Osteoblast (primary cell): ENCODE measurements around the gene KCNJ14. TPM values are rescaled to one million over a fixed set of nuclear protein-coding genes. Genes with fewer than 3 reads are reported as not detected.
A peak's percentile ranks its signal among the peaks of the same experiment; 100 is the strongest.

Experiments
- DNase-seq: peaks from one replicate; pipeline ENCODE4 v3.0.0; 2011; ENCODE audit warnings: low spot score, mixed read lengths; ENCODE audit not compliant: insufficient read length; ENCODE audit errors: missing footprints
- H2AFZ ChIP-seq: 2 replicates; pipeline ENCODE4 v1.6.0; 2011; ENCODE audit warnings: mild to moderate bottlenecking, low read length
- H3K27ac ChIP-seq: 2 replicates; pipeline ENCODE4 v1.5.1; 2011; ENCODE audit warnings: mild to moderate bottlenecking, low read depth, low read length, moderate library complexity
- H3K27me3 ChIP-seq: 2 replicates; pipeline ENCODE4 v1.6.0; 2012; ENCODE audit warnings: mild to moderate bottlenecking, control low read depth, inconsistent platforms, low read length, moderate library complexity; ENCODE audit not compliant: insufficient read depth
- H3K36me3 ChIP-seq: 2 replicates; pipeline ENCODE4 v1.5.1; 2011; ENCODE audit warnings: mild to moderate bottlenecking, low read length, control low read depth, moderate library complexity; ENCODE audit not compliant: insufficient read depth
- H3K4me1 ChIP-seq: 2 replicates; pipeline ENCODE4 v1.5.1; 2011; ENCODE audit warnings: mild to moderate bottlenecking, low read length, control low read depth, moderate library complexity; ENCODE audit not compliant: insufficient read depth
- H3K4me2 ChIP-seq: 2 replicates; pipeline ENCODE4 v1.6.0; 2011; ENCODE audit warnings: mild to moderate bottlenecking, low read length; ENCODE audit not compliant: insufficient read depth
- H3K4me3 ChIP-seq: fragments of 200-600 bp; sonication (generic); 3 replicates; pipeline ENCODE4 v1.5.1; 2012; ENCODE audit warnings: mild to moderate bottlenecking, low read length, inconsistent platforms; ENCODE audit not compliant: insufficient read depth
- H3K79me2 ChIP-seq: 2 replicates; pipeline ENCODE4 v1.6.0; 2012; ENCODE audit warnings: mild to moderate bottlenecking, low read length, control low read depth, inconsistent platforms; ENCODE audit not compliant: insufficient read depth
- H3K9me3 ChIP-seq: 2 replicates; pipeline ENCODE4 v1.5.1; 2011; ENCODE audit warnings: low read depth, low read length, control low read depth
- H4K20me1 ChIP-seq: 2 replicates; pipeline ENCODE4 v1.6.0; 2012; ENCODE audit warnings: mild to moderate bottlenecking, low read length, control low read depth; ENCODE audit not compliant: insufficient read depth
- total RNA-seq: library from RNA; depleted of rRNA; stranded (reverse); fragments of >200 nt; gene quantifications from 2 replicates; pipeline ENCODE4 v1.2.3, GENCODE V29; 2012
- TF ChIP-seq, protein P1 (sequence below): IDR thresholded peaks from 2 replicates; pipeline ENCODE4 v1.5.1; 2011; ENCODE audit warnings: mild to moderate bottlenecking, low read depth, low read length, moderate library complexity; ENCODE audit errors: extremely low read depth

Gene KCNJ14
- total RNA-seq, 1 donor = 0.72 TPM

GRCh38 chr19:48490981-48491792, 35.8 kb downstream of the KCNJ14 start:
- TF ChIP-seq, protein P1, sequence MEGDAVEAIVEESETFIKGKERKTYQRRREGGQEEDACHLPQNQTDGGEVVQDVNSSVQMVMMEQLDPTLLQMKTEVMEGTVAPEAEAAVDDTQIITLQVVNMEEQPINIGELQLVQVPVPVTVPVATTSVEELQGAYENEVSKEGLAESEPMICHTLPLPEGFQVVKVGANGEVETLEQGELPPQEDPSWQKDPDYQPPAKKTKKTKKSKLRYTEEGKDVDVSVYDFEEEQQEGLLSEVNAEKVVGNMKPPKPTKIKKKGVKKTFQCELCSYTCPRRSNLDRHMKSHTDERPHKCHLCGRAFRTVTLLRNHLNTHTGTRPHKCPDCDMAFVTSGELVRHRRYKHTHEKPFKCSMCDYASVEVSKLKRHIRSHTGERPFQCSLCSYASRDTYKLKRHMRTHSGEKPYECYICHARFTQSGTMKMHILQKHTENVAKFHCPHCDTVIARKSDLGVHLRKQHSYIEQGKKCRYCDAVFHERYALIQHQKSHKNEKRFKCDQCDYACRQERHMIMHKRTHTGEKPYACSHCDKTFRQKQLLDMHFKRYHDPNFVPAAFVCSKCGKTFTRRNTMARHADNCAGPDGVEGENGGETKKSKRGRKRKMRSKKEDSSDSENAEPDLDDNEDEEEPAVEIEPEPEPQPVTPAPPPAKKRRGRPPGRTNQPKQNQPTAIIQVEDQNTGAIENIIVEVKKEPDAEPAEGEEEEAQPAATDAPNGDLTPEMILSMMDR = no peak
- Histone ChIP-seq H3K36me3 (no peaks in the 10 kb centered on the region), H3K27me3 (no peaks in the 10 kb centered on the region), H3K4me1 (peaks cover 17% of the 10 kb centered on the region), H3K79me2 (no peaks in the 10 kb centered on the region), H2AFZ (no peak overlapping the region), H4K20me1 (no peaks in the 10 kb centered on the region), H3K4me3 (no peak overlapping the region), H3K4me2 (no peak overlapping the region), H3K27ac (no peak overlapping the region), H3K9me3 (no peaks in the 10 kb centered on the region)
- peak; percentile 92 for DNase-seq

DNA sequence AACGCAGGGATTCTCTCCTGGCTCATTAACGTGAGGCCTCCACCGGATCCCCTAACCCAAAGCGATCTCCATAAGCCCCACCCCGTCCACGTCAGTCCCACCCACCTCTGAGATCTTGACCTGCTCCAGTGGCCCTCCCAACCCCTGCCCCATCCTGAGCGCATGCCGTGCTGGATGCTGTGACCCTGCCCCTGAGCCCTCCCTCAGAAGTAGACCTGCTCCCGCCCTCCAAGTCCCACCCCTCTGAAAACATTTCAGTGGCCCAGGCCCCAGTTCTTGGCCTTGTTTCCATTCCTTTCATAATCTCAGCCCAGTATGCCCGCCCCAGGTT, 36.4 kb downstream of the KCNJ14 start:
- H3K27me3 ChIP-seq = peaks cover 1% of the 10 kb centered on the region
- H3K27ac ChIP-seq = no peak overlapping the region
- H3K36me3 ChIP-seq = no peaks in the 10 kb centered on the region
- TF ChIP-seq, protein P1 = no peak
- H3K4me3 ChIP-seq = no peak overlapping the region
- peak; percentile 52 for DNase-seq
- H3K4me1 ChIP-seq = peaks cover 17% of the 10 kb centered on the region
- H3K9me3 ChIP-seq = no peaks in the 10 kb centered on the region
- no peak overlapping the region for H3K4me2 ChIP-seq
- no peaks in the 10 kb centered on the region for H3K79me2 ChIP-seq
- peaks cover 2% of the 10 kb centered on the region for H4K20me1 ChIP-seq
- no peak overlapping the region for H2AFZ ChIP-seq

GRCh38 chr19:48492925-48493717, 37.7 kb downstream of the KCNJ14 start:
- TF ChIP-seq, protein P1 = no peak
- H4K20me1 ChIP-seq = peaks cover 5% of the 10 kb centered on the region
- peak; percentile 100 for DNase-seq
- H3K9me3 ChIP-seq = no peaks in the 10 kb centered on the region
- no peak overlapping the region for H3K27ac ChIP-seq
- H3K36me3 ChIP-seq = no peaks in the 10 kb centered on the region
- H3K79me2 ChIP-seq = no peaks in the 10 kb centered on the region
- peaks cover 8% of the 10 kb centered on the region for H3K4me1 ChIP-seq
- H3K4me3 ChIP-seq = peak overlapping the region; percentile 83
- peaks cover 14% of the 10 kb centered on the region for H3K27me3 ChIP-seq
- H2AFZ ChIP-seq = peak overlapping the region; percentile 98
- H3K4me2 ChIP-seq = peak overlapping the region; percentile 76
